Fibroblast of mammary gland (primary cell): ENCODE results near the gene COX17.

Experiments used
- DNase-seq: peaks from one replicate; pipeline ENCODE4 v3.0.0-alpha.2; 2010; ENCODE audit warnings: low read depth
- H3K4me3 ChIP-seq: 2 replicates; pipeline ENCODE4 v1.5.1; 2011; ENCODE audit warnings: low read depth, mild to moderate bottlenecking, low read length, moderate library complexity; ENCODE audit not compliant: control insufficient read depth
- CTCF ChIP-seq: conservative IDR thresholded peaks from 2 replicates; pipeline ENCODE4 v1.5.1; 2011; ENCODE audit warnings: low read depth, low read length, inconsistent platforms; ENCODE audit not compliant: control insufficient read depth, insufficient read depth

COX17 gene

GRCh38 chr3:119627461-119627860 is 49.7 kb downstream of the COX17 start:
- no peak overlapping the region for H3K4me3 ChIP-seq

GRCh38 chr3:119626196-119626595 is 51.0 kb downstream of the COX17 start:
- no peak overlapping the region for H3K4me3 ChIP-seq
- DNase-seq: no peak
- TF ChIP-seq CTCF: no peak

More at GRCh38 chr3:119627461-119627860, 49.7 kb downstream of the COX17 start:
- no peak for TF ChIP-seq CTCF
- no peak for DNase-seq

- no peak for DNase-seq
- no peak for TF ChIP-seq CTCF
- H3K4me3 ChIP-seq: no peak overlapping the region
These were observed 51.6 kb downstream of the COX17 start for GRCh38 chr3:119625451-119626153.

- no peak for DNase-seq
- H3K4me3 ChIP-seq: no peak overlapping the region
- TF ChIP-seq CTCF: no peak
These were observed 53.0 kb downstream of the COX17 start for GRCh38 chr3:119624002-119624720.

- no peak overlapping the region for H3K4me3 ChIP-seq
- no peak for DNase-seq
- TF ChIP-seq CTCF: no peak
These were observed 56.3 kb downstream of the COX17 start for GRCh38 chr3:119620899-119621298.
